GM19438 (cell line): ENCODE results near the gene DMXL2.
"Not testable (repeated sequence)": the region's sequence is repeated elsewhere in the genome, so short reads cannot be mapped to it uniquely, and the experiment has no call there.

Experiments used
- ATAC-seq: cut with Tn5 transposase; IDR thresholded peaks from one replicate; pipeline ENCODE4 v1.9.1; 2021; ENCODE audit warnings: low read depth; ENCODE audit not compliant: unreplicated experiment

DMXL2 gene

DNA sequence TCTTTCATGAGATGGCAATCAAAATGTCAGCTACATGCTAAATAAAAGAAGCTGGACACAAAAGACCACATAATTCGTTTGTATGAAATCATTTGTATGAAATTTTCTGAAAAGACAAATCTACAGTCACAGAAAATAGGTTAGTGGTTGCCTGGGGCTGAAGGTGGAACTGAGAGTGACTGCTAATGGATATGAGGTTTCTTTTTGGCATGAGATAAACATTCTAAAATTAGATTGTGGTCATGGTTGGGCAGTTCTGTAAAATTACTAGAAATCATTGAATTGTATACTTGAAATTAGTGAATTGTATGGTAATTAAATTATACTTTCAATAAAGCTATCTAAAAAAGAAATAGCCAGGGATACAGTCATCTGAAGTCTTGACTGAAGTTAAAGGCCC is 2.7 kb upstream of the DMXL2 start:
- no peak for ATAC-seq

DNA sequence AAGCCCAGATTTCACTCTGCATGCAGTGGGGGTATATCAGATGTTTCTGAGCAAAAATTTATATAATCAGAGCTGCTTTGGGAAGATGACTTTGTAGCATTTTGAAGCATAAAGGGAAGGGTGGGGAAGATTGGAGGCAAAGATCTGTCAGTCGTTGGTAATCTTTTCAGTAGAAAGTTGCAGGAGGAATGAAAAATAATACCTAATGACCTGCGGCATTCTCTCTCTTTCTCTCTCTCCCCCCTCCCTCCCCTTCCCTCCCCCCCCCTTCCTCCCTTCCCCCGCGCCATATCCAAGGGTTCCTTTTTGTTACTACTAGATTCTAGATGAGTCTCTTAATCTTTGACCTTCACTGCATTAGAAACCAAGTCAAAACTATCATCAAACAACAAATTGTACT is 1.5 kb upstream of the DMXL2 start:
- no peak for ATAC-seq

DNA sequence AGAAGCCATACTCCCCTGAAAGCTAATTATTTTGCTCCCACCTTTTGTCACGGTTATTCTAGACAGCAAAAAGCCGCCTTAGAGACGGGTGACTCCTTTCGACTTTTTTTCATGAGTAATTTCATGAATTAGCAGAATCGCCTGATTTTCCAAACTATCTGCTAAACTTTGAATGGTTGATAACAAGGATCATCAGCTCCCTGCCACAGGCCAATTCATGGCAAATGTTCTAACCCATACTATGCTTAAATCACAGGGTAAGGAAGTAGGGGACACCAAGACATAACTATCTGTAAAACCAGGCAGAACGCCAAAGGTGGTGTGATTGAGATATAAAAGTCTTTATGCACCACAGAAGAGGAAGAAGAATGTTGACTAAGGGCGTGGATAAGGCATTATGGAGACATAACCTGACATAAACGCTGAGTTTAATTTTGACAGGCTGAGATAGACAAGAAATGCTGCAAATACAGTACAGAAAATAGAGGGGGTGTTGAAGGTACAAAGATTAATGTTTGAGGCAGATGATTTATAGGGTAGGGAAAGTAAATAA is 891 bp upstream of the DMXL2 start:
- no peak for ATAC-seq

DNA sequence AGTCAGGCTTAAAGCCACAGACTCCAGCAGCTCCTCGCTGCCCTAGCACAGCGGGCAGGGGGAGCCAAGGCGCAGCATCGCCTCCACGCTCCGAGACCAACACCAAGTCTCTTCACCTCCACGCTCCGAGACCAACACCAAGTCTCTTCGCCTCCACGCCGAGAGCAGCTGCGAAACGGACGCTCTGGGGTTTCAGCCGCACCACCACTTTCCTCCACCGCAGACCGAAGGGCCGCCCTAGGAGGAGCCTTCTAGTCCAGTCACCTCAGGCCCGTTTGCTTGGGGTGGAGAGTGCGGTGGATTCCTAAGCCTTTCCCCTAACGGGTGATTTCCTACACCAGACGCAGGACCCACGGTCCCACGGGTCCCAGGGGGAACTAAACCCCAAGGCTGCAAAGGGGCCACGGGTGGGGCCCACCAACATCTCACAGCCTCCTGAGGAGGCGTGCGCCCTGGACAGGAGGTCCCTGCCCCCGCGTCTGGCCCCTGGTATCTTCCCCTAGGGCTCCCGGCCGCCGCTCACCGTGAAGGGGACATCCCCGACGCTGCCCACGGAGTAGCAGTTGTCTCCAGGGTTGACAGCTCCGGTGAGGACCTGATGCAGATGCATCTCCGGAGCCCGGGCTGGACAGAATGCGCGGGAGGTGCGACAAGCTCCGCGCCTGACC is 501 bp downstream of the DMXL2 start:
- peak; percentile 42 for ATAC-seq

DNA sequence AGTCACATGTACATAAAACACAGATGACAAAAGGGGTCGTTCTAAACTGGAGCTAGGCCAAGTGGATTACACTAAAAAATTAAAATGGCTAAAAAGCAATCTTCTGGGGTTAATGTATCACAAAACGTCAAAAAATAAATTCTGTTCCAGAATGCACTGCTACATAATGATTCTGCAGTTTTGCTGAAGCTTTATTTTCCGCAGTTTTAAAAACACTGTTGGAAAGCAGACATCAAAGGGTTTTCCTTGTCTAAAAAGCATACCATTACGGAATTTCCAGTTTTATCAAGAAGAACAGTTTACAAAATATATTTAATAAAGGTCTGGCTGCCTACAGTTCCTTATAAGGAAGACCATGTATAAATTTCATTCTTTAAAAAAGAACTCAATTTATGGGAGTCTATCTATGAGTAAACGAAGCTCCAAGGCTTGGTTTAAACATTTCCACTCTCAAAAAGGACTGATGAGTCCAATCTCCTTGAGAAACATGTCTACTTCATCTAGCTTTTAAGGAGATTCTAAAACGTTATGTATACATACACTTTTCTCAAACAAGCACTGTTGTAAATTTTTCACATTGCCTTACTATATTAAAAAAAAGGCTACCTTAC is 1.3 kb downstream of the DMXL2 start:
- no peak for ATAC-seq

DNA sequence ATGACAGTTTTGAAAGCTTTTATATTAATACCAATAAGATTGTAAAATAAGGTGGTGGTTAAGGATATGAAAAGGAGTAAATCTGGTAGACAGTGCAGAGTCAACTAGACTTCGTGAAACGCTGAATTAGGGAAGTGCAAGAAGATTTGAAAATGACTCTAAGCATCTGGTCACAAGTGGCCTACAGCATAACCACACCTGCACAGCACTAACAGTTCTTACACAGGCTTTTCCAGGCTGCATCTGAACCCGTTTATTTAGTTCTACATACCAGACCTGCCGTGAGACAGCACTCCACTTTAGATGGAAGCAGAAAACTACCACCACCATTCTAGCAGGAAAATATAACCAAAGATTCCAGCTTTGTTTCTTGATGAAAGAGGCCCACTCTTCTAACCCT is 1.9 kb downstream of the DMXL2 start:
- no peak for ATAC-seq

DNA sequence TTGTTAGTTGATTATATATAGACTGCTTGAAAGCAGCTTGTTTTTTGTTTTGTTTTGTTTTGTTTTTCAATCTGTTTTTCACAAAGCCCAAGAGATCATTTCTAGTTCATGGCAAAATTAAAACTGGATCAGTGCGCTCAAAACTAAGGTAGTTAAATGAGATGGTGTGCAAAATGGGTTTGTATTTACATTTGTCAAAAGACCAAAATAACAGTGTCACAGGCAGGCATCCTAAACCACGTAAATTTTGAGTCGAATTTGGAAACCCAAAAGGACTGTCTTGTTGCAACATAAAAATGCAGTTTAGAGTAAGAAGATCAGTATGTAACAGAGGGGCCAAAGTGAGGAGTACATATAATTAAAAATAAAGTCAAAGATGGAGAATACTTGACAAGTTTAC is 2.4 kb downstream of the DMXL2 start:
- ATAC-seq = no peak

DNA sequence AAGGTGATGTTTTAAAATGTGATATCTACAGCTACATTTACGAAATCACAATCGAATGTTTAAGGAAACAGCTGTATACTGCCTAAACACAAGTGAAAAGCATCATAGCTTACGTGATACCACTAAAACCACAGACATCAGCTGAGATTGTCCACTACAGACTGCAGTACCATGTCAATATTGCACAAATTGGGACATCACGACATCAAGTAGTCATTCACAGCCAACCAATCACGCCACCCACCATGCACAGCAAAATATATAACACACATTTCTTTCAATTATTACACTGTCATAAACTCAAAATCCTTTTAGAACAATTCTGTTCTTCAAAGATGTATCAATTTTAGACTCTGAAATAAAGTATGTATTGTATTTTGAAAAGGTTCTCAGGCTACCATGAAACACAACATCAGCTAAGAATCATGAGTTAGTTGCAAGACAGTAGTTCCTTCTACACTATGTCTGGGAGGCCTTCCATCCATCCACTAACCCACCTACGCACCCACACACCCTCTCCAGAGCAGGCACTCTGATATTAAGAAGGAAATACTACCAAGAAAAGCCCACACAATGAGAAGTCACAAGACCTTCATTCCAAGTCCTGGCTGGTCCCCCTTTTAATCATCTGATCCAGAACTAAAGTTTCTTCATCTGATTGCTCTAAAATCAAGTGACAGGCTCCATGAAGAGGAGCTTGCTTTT is 3.1 kb downstream of the DMXL2 start:
- ATAC-seq = no peak

DNA sequence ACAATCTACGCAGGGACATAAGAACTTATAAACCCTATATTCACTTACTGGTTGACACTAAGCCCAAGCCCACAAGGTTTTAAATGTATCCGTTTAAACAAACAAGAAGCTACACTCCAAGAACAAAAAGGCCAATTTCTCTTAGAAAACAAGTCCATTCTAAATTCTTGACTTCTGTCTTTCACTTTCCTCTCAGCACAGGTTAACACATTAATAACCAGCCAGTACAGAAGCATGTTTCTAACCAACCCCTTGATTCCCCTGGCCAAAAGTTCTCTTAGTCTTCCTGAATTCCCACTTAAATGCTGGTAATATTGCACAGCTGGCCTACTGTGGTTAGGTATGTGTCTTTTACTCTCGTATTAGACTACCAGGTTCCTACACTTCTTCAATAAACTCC is 4.7 kb downstream of the DMXL2 start:
- no peak for ATAC-seq

DNA sequence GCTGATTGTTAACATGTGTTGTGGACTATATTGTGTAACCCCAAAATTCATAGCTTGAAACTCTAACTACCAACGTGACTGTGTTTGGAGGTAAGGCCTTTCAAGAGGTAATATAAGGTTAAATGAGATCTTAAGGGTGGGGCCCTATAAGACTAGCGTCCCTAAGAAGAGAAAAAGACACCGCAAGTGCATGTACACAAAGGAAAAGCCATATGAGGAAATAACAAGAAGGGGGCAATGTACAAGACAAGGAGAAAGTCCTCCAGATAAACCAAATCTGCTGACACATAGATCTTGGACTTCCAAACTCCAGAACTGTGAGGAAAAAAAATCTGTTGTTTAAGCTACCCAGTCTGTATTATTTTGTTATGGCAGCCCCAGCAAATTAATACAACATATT is 8.6 kb downstream of the DMXL2 start:
- ATAC-seq = no peak

DNA sequence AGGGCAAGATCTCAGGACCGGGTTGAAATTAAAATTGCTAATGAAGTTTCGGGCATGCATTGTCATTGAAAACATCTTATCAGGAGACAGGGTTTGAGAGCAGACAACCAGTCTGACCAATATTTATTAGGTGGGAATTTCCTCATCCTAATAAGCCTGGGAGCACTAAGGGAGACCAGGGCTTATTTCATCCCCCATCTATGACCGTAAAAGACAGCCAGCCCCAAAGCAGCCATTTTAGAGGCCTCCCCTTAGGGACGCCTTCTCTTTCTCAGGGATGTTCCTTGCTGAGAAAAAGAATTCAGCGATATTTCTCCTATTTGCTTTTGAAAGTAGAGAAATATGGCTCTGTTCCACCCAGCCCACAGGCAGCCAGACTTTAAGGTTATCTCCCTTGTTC is 9.9 kb downstream of the DMXL2 start:
- not testable (repeated sequence) for ATAC-seq

DNA sequence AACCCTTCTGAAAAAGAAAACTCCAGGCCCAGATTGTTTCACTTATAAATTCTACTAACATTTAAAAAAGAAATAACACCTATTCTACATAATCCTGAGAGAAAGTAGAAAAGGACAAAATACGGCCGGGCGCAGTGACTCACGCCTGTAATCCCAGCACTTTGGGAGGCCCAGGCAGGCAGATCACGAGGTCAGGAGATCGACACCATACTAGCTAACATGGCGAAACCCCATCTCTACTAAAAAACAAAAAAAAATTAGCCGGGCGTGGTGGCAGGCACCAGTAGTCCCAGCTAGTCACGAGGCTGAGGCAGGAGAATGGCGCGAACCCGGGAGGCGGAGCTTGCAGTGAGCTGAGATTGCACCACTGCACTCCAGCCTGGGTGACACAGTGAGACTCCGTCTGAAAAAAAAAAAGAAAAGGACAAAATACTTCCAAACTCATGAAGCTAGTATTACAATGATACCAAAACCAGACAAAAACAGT is 19.1 kb downstream of the DMXL2 start:
- ATAC-seq = not testable (repeated sequence)

DNA sequence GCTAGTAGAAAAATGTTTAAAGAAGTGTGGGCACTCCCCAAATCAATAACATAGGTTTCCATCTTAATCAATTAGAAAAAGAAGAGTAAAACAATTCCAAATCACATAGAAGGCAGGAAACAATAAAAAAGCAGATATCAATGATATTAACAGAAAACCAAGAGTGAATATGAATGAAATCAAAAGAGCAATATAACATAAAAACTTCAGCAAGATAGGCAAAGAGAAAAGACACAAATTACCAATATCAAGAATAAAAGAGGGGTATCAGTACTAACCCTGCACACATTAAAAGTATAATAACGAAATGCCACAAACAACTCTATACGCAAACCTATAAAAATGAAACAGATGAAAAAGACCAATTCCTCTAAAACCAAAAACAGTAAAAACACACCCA is 19.6 kb downstream of the DMXL2 start:
- ATAC-seq = no peak

DNA sequence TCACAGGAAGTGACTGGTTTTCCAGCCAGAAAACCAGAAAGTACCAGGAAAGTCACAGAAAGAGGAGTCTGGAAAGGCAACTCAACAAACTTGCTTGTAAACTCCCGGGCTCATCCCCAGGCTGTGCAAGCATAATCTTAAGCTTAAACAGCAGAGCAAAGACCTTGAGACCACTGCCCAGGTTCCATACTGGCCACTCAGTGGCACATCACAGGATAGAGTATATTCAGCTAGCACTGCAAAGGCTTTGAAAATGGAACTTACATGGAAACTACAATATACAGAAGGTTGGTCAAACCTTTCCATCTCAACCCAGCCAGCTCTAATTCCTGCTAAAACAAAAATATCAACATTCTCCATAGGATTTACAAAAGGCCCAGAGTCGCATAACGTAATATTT is 20.1 kb downstream of the DMXL2 start:
- no peak for ATAC-seq

DNA sequence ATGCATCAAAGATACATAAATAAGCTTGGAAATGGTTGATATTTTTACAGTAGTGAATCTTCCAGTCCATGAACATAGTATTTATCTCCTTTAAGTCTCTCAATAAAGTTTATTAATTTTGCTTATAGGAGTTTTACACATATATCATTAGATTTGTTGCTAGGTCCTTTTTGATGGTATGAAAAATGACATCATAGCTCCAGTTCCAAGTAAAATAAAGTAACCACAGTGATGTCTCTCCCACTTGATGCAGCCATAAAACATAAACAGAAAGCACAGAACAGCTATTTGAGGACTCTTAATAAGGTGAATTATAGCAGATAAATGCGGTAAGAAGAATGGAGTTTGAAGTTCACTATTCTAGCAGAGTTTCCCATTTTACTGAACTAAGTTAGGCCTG is 20.8 kb downstream of the DMXL2 start:
- ATAC-seq = no peak

DNA sequence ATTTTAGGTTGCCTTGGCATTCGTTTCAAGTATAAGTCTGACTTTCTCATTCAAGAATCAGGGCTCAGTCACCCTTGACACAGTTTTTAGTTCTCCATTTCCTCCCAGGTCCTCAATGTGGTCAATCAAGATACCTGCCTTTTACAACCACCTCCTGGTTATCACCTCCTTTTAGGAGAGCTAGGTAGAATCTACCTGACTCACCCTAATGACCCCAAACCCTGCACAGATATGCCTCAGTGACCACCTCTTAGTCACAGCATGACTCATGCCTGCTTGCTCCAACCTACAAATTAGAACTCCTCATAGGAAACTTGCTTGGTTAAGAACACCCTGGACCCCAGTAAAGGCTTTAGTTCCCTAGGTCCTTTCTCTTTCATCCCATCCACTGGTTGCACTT is 22.5 kb downstream of the DMXL2 start:
- ATAC-seq = no peak

DNA sequence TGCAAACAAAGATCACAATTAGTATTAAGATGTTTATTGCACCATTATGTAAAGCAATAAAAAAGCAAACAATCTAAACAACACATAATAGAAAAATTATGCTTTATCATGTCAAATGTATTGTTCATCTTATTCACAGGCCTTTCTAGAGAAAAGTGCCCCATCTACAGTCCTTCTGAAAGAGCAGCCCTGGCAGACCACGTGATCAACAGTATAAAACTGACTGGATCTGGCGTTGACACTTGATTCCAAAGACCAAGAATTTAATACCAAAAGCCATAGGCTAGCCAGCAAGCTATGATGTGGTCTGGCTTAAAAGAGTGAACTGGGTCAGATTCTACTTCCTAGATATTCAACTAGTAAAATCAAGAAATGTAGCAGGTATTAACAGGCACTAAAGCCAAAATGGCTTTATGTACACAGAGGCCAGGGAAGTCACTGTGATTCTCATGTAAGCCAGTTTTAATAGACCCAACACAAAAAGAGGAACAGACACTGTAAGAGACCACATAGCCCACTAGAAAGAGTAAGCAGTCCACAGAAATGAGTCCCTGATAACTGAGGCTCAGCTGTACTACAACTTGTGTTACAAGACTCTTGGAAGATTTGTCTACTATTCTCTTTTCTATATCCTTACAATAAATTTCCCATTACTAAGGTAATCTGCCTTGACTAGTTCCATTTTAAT is 32.5 kb downstream of the DMXL2 start:
- ATAC-seq = no peak

DNA sequence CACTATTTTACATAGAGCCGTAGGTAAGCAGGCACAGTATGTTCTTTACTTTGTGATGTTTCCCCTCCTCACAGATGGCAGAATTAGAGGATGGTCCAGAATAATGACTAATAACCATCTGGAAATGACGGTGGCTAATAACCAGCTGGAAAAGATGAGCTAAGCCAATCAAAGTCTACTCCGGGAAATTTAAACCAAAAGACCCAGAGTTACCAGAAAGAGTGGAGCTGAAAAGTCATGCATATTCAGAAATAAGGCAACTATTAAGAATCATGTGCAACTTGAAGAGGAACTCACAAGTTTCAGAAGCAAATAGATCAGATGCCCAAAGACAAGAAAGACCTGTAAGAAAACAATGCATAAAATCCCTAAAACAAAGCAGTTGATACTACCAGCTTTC is 33.6 kb downstream of the DMXL2 start:
- ATAC-seq = no peak

DNA sequence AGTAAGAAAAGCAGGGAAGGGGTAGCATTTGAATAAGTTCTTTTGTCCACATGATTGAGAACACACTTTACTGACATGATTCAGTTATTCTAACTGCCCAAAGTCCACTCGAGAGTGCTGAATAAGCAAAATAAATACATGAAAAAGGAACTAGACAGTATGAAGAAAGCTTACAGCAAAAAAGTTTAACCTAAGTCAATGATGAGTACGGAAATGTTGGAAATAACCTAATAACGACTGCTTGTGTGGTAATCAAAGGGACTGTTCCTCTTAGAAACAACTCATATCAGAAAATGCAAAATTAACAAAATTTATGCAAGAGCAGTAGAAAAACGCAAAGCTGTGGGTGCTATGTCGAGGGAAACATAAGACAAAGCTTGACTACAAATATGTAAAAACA is 36.6 kb downstream of the DMXL2 start:
- ATAC-seq = no peak

DNA sequence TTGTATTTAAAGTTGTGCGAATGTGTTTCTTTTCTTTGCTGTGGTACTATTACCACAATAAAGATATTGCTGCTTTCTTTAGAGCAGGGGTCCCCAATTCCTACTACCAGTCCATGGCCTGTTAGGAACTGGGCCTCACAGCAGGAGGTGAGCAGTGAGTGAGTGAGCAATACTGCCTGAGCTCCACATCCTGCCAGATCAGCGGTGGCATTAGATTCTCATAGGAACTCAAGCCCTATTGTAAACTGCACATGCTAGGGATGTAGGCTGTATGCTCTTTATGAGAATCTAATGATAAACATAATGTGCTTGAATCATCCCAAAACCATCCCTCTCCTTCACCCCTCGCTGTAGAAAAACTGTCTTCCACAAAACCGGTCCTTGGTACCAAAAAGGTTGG is 41.6 kb downstream of the DMXL2 start:
- ATAC-seq = no peak

DNA sequence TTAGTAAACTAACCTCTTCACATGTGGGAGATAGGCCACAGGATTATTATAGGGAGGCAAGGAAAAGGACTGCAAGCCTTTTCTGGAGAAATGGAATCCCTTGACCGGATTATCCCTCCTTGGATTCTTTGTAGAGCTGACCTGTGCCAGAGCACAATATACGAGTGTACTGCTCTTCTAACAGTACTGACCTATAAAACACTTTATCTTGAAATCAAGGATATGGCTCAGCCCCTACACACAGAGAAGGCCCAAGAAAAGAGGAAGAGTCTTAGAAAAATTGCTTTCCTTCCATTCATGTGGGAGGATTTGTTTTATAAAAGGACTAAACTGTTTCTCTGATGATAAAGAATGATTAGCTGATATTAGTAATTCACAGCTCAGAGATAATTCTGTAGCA is 42.2 kb downstream of the DMXL2 start:
- ATAC-seq = no peak
